T-helper 9 cell (primary cell): ENCODE measurements around the gene PKP3.

Source experiments
- DNase-seq: peaks from one replicate; pipeline ENCODE4 v3.0.0-alpha.2; 2020

PKP3 gene

GRCh38 chr11:363948-364761 lies 29.9 kb upstream of the PKP3 start:
- DNase-seq: peak; percentile 69

- no peak for DNase-seq
Measured at GRCh38 chr11:364991-365725, 28.9 kb upstream of the PKP3 start.

- DNase-seq: no peak
Measured at GRCh38 chr11:365831-366230, 28.2 kb upstream of the PKP3 start.

GRCh38 chr11:367956-368413 lies 26.0 kb upstream of the PKP3 start:
- no peak for DNase-seq

- DNase-seq: no peak
Measured at GRCh38 chr11:368414-369335, 25.3 kb upstream of the PKP3 start.

GRCh38 chr11:369336-370018 lies 24.5 kb upstream of the PKP3 start, which contains the start of gene B4GALNT4:
B4GALNT4 (plus strand) TSS chr11:369499; CDS start chr11:369804, 305 bp downstream.
- peak; percentile 37 for DNase-seq

GRCh38 chr11:370070-370941 lies 23.7 kb upstream of the PKP3 start:
- DNase-seq: no peak

- no peak for DNase-seq
Measured at GRCh38 chr11:371051-371450, 23.0 kb upstream of the PKP3 start.

GRCh38 chr11:371716-372590 lies 22.1 kb upstream of the PKP3 start:
- no peak for DNase-seq

GRCh38 chr11:372809-373715 lies 20.9 kb upstream of the PKP3 start:
- DNase-seq: no peak

GRCh38 chr11:373716-374551 lies 20.1 kb upstream of the PKP3 start:
- DNase-seq: no peak

- DNase-seq: no peak
Measured at GRCh38 chr11:375065-376025, 18.7 kb upstream of the PKP3 start.

- DNase-seq: no peak
Measured at GRCh38 chr11:376531-377173, 17.4 kb upstream of the PKP3 start.

- DNase-seq: no peak
Measured at GRCh38 chr11:377174-377865, 16.7 kb upstream of the PKP3 start.

GRCh38 chr11:377883-378500 lies 16.0 kb upstream of the PKP3 start:
- no peak for DNase-seq
